ENCODE measurements around the gene ARSG.
A peak's percentile ranks its signal among the peaks of the same experiment; 100 is the strongest.

Gene ARSG

GRCh38 chr17:68381076-68381900 lies 90.0 kb downstream of the ARSG start (continued):
- TF ChIP-seq ZNF785 (tag by site-specific recombination; IDR thresholded peaks at IDR 0.05): no peak
- TF ChIP-seq ZNF324 (tag by site-specific recombination; IDR thresholded peaks at IDR 0.05): peak; percentile 85
- TF ChIP-seq ZBTB7A (tag by site-specific recombination; IDR thresholded peaks at IDR 0.05; ENCODE audit: low read depth): 0 out of 2 replicates have a peak, but pooled peaks have one; percentile 70
- TF ChIP-seq ZFP69B (tag by site-specific recombination; IDR thresholded peaks at IDR 0.05): peak; percentile 82
- peak; percentile 52; the same call in 1 of the 2 replicates for TF ChIP-seq ZNF692 (tag by site-specific recombination; IDR thresholded peaks at IDR 0.05)
- peak; percentile 84 for TF ChIP-seq ZXDB (tag by site-specific recombination; IDR thresholded peaks at IDR 0.05)
- TF ChIP-seq KLF9 (tag by site-specific recombination; IDR thresholded peaks at IDR 0.05; ENCODE audit: low read depth): 0 out of 2 replicates have a peak, but pooled peaks have one; percentile 32
- TF ChIP-seq ZNF157 (tag by site-specific recombination; IDR thresholded peaks at IDR 0.05): no peak
- TF ChIP-seq ZNF10 (tag by site-specific recombination; IDR thresholded peaks at IDR 0.05): peak; percentile 60; the same call in 1 of the 2 replicates
- peak; percentile 98 for TF ChIP-seq ZEB2 (tag by site-specific recombination; IDR thresholded peaks at IDR 0.05)
- TF ChIP-seq SCRT2 (tag by site-specific recombination; IDR thresholded peaks at IDR 0.05): peak; percentile 74
- TF ChIP-seq ZNF707 (tag by site-specific recombination; IDR thresholded peaks at IDR 0.05): no peak
- peak; percentile 84 for TF ChIP-seq ZFHX2 (tag by site-specific recombination; conservative IDR thresholded peaks at IDR 0.05)
- peak; percentile 97 for TF ChIP-seq GFI1B (tag by site-specific recombination; IDR thresholded peaks at IDR 0.05)
- peak; percentile 35; the same call in 1 of the 2 replicates for TF ChIP-seq ZNF146 (tag by site-specific recombination; IDR thresholded peaks at IDR 0.05)
- TF ChIP-seq IKZF3 (tag by site-specific recombination; IDR thresholded peaks at IDR 0.05): peak; percentile 62
- TF ChIP-seq KLF10 (tag by site-specific recombination; IDR thresholded peaks at IDR 0.05): peak; percentile 87
- TF ChIP-seq ZNF660 (tag by site-specific recombination; IDR thresholded peaks at IDR 0.05): peak; percentile 52; the same call in 1 of the 2 replicates
- peak; percentile 93 for TF ChIP-seq WT1 (tag by site-specific recombination; IDR thresholded peaks at IDR 0.05)
- TF ChIP-seq REST (tag by site-specific recombination; IDR thresholded peaks at IDR 0.05): no peak
- TF ChIP-seq ZNF664 (tag by site-specific recombination; IDR thresholded peaks at IDR 0.05): no peak
- TF ChIP-seq ZNF121 (tag by site-specific recombination; IDR thresholded peaks at IDR 0.05): no peak
- TF ChIP-seq ZNF433 (tag by site-specific recombination; IDR thresholded peaks at IDR 0.05; ENCODE audit: low read depth): no peak
- no peak for TF ChIP-seq ZNF214 (tag by site-specific recombination; IDR thresholded peaks at IDR 0.05; ENCODE audit: borderline replicate concordance)
- TF ChIP-seq ZNF138 (tag by site-specific recombination; IDR thresholded peaks at IDR 0.05; ENCODE audit: borderline replicate concordance): no peak
- TF ChIP-seq INSM2 (tag by site-specific recombination; IDR thresholded peaks at IDR 0.05): peak; percentile 100
- TF ChIP-seq ZNF341 (tag by site-specific recombination; IDR thresholded peaks at IDR 0.05; ENCODE audit: low read depth): no peak
- TF ChIP-seq ZNF76 (tag by site-specific recombination; IDR thresholded peaks at IDR 0.05; ENCODE audit: borderline replicate concordance, low read depth): peak; percentile 62; the same call in 1 of the 2 replicates
- TF ChIP-seq ZNF391 (tag by site-specific recombination; IDR thresholded peaks at IDR 0.05; ENCODE audit: borderline replicate concordance, low read depth): peak; percentile 88
- peak; percentile 99 for TF ChIP-seq TSHZ1 (tag by site-specific recombination; IDR thresholded peaks at IDR 0.05; ENCODE audit: borderline replicate concordance)
- peak; percentile 63 for TF ChIP-seq ZNF335 (tag by site-specific recombination; conservative IDR thresholded peaks at IDR 0.05)
